Epithelial cell of proximal tubule (primary cell): ENCODE measurements around the gene HAT1. TPM values are rescaled to one million over a fixed set of nuclear protein-coding genes. Genes with fewer than 3 reads are reported as not detected.

Experiments
- DNase-seq: peaks from one replicate; pipeline ENCODE4 v3.0.0-alpha.2; 2011; ENCODE audit warnings: low read depth
- H3K4me3 ChIP-seq: 2 replicates; pipeline ENCODE4 v1.5.1; 2011; ENCODE audit warnings: low read depth, mild to moderate bottlenecking, low read length
- total RNA-seq: library from RNA; depleted of rRNA; stranded (reverse); fragments of >200 nt; gene quantifications from 2 replicates; pipeline ENCODE4 v1.2.3, GENCODE V29; 2015
- TF ChIP-seq, protein P1 (sequence below): conservative IDR thresholded peaks from 2 replicates; pipeline ENCODE4 v1.5.1; 2012; ENCODE audit warnings: low read depth, mild to moderate bottlenecking, low read length

The HAT1 gene
- total RNA-seq, 1 donor from 2014 or later = 68.9 TPM

DNA sequence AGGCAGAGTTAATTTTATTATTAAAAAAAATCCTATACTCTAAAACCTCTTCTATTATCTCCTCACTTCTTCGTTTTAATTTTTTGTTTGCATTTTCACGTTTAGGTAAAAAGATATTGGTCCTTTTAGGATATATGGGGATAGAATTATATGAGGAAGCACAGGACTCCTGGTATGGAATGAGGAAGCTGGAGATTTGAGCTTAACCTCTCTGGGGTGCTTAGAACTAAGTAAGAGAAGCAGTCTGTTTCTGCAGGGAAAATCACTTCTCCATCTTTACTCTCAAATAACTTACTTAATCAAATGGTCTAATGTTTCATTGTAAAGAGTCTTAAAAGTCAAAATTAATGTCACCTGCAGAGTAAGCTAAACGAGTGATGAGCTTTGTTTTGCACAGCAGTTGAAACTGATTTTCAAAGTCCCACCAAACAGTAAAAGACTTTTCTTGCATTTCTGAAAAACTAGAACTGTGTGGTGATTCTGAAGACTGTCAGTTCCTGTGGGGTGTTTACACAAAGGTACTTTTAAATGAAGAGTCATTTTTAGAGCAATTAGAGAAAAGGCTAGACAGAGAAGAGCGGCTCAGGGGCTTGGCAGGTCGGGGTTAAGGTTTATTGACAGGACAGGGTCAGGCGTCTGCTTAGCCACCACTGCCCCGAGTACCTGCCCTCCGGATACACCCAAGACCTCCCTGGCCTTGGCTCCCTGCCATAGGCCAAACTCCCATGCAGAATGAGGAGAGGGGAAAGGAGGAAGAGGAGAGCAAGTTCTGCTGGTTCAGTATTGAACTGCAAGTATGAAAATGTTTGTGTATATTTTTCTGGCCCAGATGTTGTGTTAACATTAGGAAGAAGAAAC is 99.0 kb downstream of the HAT1 start:
- no peak for DNase-seq
- TF ChIP-seq, protein P1, sequence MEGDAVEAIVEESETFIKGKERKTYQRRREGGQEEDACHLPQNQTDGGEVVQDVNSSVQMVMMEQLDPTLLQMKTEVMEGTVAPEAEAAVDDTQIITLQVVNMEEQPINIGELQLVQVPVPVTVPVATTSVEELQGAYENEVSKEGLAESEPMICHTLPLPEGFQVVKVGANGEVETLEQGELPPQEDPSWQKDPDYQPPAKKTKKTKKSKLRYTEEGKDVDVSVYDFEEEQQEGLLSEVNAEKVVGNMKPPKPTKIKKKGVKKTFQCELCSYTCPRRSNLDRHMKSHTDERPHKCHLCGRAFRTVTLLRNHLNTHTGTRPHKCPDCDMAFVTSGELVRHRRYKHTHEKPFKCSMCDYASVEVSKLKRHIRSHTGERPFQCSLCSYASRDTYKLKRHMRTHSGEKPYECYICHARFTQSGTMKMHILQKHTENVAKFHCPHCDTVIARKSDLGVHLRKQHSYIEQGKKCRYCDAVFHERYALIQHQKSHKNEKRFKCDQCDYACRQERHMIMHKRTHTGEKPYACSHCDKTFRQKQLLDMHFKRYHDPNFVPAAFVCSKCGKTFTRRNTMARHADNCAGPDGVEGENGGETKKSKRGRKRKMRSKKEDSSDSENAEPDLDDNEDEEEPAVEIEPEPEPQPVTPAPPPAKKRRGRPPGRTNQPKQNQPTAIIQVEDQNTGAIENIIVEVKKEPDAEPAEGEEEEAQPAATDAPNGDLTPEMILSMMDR = no peak
- no peak overlapping the region for H3K4me3 ChIP-seq

DNA sequence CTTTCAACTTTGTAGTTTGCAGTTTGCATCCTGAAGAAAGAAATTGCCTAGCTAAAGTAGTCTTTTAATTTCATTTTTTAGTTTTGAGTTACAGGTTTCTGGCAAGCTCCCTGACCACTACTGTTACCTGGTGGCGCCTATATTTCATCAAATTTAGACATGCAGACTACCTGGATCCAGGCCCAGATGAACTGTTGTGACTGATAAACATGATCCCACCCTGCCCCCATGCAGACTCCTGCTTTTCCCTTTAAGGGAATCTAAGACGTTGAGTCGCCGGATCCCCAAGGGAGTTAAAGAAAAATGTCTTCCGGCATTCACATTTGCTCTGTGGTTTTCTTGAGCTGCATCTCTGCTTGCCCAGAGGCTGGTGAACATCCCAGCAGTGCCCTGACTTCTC is 99.7 kb downstream of the HAT1 start:
- no peak for DNase-seq
- TF ChIP-seq, protein P1 = no peak
- no peak overlapping the region for H3K4me3 ChIP-seq

DNA sequence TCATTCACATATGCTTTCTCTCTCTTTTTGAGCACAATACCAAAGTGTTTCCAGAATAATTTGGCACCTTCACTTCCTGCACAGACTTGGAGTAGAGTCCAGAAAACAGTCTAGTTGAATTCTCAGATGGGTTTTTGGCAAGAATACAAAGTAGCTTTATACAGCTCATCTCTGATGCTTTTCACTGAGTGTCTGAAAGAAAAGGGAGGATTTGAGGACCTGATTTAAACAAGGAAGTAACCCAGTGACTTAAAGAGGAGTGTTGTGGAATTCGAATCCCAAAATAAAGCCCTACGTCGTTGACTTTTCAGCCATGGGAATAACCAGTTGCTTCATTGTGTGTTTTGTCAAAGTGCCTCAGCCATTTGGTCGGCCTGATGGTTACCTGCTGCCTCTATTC is 109.3 kb downstream of the HAT1 start:
- TF ChIP-seq, protein P1 = no peak

More for the DNA sequence above, 109.3 kb downstream of the HAT1 start:
- no peak for DNase-seq
- no peak overlapping the region for H3K4me3 ChIP-seq

Other genes with a start within 250 kb of the HAT1 start
- gene DYNC1I2, start 235.0 kb upstream of the HAT1 start, total RNA-seq = 128 and 146 TPM in 2 replicates
- gene SLC25A12, start 28.2 kb upstream of the HAT1 start, total RNA-seq = 8.6 and 12.4 TPM in 2 replicates
- gene METAP1D, start 77.5 kb downstream of the HAT1 start, total RNA-seq = 4.6 and 5.5 TPM in 2 replicates
- 0.22 TPM in 1 of 2 replicates, not detected in the other for gene DLX1, start 163.0 kb downstream of the HAT1 start, total RNA-seq
- gene DLX2, start 180.4 kb downstream of the HAT1 start, total RNA-seq = 0.12 TPM in 1 of 2 replicates, not detected in the other